GM18502 (cell line): ENCODE data around the gene CRYZ.

Source experiments
- ATAC-seq: cut with Tn5 transposase; IDR thresholded peaks from one replicate; pipeline ENCODE4 v1.9.1; 2021; ENCODE audit warnings: mild to moderate bottlenecking; ENCODE audit not compliant: unreplicated experiment, poor library complexity

Gene CRYZ

DNA sequence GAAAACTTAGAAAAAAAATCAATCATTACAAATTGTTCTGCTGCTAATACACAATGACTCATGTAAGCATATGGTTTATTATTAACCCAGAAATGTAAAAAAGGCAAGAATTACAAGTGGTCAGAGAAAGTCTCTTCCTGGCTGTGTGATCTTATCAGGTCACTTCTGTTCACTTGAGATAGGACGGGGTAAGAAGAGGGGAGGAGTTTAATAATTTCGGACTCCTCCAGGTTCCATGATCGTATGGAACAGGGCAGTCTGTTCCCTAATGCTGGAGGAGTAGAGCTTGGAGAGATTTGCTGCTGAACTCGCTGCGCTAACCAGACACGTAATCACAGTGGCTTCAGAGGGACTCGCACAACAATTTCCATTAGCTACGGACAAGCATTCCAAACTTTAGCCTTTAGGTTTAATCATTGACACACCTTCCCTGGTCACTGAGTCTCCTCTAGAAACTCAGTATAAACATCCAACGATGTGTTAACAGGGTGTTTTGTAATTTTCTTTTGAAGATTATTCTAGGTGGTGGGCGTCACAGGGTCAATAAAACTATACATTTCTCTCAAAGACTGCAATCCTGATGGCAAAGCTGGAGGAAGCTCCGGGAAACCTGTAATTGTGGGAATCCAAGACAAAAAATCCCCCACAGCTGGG, 1.3 kb downstream of the CRYZ start:
- no peak for ATAC-seq

DNA sequence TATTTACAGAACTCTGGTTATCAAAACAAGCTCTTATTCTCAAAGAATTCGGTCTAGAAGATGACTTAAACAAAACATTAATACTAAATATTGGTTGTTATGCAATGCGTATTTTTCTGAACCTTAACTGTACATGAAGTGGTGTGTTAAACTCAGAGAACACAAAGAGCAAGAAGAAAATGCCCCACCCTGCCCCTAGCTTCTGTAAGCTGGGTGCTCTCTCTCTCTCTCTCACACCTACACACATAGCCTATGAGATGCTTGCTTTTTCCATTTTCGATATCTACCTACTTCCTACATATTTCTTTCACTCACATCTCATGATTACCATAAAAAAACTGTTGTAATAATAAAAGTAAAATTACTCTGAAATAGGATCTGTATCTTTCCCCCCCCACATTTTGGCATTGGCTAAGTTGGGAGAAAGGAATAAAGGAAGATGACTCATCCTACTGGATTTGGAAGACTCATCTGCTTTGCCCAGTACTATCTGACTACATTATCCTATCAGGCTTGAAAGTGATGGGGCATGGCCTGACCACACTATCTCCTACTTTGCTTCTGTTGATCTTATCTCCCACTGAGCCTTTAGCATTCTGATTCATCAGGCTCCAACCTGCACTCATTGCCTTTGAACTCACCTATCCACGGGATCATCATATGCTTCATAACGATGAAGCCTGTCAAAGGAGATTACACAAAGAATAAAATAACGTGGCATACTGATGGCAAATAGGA, 2.9 kb downstream of the CRYZ start:
- ATAC-seq = no peak

DNA sequence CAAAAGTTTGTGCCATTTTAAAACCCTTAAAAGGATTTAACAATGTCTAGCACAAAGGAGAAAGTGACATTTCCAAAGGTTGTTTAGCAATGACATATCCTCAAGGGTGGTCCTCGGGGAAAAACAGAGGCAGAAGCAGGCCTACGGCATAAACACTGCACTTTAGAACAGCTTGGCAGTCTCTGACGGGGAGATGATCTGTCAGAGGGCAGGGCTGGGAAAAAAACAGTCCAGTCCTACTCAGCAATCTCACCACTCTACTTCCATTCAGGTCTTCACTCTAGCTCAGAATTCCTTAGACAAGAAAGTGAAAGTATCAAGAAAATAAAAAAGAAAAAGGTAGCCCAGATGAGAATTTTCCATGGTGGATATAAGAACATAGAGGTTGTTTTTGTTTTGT, 4.1 kb downstream of the CRYZ start:
- ATAC-seq = no peak

DNA sequence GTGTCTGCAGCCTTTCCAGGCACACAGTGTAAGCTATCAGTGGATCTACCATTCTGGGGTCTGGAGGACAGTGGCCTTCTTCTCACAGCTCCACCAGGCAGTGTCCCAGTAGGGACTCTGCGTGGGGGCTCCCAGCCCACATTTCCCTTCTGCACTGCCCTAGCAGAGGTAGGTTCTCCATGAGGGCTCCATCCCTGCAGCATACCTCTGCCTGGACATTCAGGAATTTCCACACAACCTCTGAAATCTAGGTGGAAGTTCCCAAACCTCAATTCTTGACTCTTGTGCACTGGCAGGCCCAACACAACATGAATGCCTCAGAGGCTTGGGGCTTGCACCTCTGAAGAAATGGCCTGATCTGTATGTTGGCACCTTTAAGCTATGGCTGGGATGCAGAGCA, 6.8 kb downstream of the CRYZ start:
- ATAC-seq = no peak

DNA sequence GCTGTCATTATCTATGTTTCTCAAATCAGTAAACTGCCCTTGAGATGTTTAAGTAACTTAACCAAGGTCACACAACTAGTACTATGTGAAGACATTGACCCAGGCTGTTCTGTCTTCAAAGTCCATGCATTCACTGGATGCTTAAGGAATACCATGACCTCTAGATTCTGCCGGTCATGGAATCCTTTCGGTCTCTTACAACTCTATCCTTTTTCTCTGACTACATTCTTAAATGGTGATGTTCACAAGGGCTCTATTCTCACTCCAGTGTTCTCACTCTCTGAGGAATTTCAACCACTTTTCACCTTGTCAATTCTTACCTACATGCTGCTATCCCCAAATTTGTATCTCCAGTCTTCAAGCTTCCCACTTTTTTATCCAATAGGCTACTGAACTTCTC, 15.2 kb downstream of the CRYZ start:
- ATAC-seq = no peak

DNA sequence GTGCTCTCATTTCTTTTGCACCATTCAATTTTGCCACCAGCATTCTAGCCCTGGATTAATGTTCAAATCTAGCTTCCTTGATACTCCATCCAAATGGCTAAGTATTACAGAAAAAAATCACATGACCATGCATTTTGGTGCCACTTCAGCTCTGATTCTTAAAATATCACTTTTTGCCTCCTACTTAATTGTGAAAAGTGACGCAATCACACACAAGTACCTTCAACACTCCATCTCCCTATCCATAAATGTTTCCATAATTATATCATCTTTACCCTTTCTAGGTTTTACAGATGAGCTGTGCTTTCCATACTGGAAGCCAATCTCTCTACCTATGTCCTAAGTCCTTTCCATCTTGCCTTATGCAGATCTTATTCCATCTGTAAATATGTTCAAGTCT, 16.0 kb downstream of the CRYZ start:
- no peak for ATAC-seq

DNA sequence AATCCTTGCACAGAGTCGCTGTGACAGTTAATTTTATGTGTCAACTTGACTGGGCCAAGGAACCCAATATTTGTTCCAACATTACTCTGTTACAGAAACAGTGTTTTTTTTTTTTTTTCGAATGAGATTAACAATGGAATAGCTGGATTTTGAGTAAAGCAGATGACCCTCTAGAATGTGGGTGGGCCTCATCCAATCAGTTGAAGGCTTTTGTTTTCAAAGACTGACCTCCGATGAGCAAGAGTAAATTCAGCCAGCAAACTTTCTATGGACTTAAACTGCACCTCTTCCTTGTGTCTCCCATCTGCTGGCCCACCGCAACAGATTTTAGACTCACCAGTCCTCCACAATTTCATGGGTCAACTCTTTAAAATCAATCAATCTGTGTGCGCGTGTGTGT, 17.0 kb downstream of the CRYZ start:
- no peak for ATAC-seq

DNA sequence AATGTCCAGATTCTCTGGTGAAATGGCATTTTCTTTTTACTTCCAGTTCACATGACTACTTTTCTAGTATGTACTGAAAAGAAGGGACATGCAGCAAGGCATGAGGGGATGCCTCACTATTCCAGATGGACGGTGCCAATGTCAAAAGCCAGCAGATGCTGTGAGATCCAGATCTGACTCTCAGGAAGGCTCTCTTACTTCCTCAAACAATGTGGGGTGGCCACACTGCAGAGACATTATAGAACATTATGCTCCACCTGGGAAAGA, 17.7 kb downstream of the CRYZ start:
- peak; percentile 36 for ATAC-seq

DNA sequence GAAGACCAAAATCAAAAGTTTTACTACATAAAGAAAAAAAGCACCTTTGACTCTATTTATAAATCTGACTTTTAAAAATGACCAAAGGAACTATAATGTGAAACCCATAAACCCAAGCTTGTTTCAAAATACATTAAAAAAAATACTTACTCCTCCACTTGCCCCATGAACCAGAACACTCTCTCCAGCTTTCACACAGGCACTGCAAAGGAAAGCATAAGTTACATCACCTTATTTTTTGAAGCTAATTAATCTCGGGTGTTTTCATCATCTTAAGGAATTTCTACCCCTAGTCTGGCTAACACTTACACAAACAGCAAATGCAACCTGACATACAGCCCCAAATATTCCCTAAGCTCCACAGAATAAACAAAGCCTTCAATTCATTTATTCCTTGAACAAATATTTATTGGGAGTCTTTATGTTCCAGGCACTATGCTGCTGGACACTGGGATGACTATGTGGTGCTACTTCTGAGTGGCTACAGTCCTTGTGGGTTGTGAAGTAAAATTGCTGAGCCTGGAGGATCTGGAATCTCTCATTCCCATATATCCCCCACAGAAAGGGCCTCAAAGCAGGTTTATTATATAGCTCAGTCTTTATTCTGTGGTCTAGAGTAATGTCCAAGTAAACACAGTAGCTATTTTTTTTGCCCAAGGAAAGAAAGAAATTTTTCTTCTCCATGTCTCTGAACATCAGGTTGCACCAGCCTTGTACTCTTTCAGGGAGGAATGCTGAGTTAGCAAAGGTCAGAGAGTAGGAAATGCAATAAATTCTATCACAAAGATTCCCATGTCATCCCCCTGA, 18.2 kb downstream of the CRYZ start:
- ATAC-seq = peak; percentile 64

DNA sequence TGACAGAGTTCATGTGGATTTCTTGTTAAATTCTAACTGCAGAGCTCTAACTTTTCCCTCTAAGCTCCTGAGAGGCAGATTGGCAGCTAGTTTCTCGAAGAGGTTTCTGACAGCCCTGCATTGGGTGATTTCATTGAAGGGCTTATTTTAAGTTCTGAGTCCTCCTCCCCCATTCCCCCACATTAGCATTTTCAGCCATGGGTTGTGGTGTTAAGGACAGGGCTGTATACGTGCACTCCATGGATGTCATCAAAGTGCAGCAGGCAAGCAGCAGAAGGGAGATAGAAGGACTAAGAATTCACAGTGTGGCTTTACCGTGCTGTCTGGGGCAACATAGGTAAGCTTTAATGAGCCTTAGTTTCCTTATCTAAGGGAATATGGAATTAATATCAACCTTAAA, 19.0 kb downstream of the CRYZ start:
- no peak for ATAC-seq

DNA sequence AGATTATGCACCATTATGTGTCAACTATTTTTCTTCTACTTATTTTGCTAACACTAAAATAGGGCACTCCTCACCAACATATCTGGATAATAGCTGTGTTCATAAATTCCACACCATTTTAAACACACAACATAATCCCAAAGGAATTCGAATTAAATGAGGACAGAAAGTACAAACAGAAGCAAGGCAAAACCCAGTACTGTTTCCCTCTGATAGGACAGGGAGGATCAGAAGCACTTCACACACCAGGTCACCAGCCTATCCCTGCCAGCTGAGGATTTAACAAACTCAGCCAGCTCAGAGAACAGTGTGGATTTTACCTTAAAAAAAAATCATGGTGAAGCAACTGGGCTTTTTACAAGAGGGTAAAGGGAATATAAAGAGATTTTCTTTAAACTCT, 20.0 kb downstream of the CRYZ start:
- ATAC-seq = no peak

DNA sequence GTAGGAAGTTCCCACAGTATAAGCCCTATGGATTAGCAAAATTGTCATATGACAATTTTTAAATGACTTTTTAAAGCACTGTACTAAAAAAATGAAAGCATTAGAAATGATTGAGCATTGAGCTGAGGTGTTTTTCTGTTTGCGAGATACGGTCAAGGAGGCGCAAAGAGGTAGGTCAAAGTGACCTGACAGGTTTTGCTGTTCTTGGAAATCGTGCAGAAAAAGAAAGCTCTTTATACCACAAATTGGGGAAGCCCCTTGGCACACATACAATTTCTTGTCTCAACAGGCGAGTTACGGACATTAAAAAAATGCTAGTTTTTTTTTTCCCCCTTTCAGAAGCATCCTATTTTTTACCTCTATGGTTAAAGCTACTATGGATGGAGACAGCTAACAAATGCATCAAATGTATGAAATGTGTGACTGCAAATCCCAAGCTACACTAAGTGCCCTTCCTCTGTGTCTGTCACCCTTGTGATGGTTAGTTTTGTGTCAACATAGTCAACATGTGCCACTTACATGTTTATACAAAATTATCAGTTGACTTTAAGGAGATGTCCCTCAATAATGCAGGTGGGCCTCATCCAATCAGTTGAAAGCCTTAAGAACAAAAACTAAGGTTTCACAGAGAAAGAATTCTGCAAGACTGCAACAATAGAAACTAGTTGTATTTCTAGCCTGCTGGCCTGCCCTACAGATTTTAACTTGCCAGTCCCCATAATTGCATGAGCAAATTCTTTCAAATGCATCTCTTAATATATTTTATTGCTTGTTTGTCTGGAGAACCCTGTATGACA, 29.3 kb downstream of the CRYZ start:
- ATAC-seq = no peak

DNA sequence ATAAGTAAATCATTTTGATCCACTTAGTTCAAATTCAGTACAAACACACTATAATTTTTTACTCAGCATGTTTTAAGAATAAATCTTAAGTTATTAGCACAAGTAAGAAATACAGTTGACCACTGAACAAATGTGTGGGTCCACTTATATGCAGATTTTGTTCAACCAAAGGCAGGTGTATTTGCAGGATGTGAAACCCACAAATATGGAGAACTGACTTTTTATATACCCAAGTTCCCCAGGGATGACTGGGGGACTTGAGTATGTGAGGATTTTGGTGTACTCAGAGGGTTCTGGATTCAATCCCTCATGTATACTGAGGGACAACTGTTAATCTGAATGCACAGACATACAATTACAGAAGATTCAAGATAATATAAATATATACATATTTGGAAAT, 33.5 kb downstream of the CRYZ start:
- no peak for ATAC-seq

DNA sequence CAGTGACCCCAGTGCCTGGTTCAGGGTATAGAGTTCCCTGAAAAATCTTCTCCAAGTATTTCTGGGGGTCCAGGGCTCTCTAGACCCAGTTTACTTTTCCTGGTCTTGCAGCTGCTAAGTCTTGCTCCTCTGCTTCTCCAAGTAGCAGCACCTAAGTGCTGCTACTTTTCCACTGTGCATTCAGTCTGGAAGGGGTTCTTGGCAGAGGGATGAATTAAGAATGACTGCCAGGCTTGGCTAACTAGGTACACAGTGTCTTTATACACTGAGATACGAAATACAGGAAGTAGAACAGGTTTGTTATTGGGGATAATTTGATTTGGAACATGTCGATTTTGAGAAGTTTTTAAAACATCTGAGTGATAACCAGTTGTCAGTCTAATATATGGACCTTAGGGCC, 35.0 kb downstream of the CRYZ start:
- no peak for ATAC-seq

DNA sequence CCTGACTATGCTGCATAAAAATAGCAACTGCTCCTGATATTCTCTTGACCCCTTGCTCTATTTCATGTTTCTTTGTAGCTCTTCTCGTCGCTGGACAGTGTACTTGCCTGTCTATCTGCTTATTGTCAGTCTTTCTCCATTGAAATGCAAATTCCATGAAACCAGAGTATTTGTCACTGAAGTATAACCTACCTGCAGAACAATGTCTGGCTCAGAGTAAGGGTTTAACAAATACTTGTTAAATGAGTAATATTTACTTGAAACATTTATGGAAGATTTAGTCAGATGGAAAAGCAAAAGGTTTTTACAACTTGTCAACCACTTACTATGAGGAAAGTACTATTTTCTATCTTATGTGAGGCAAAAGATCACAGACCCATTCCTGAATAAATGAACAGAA, 39.4 kb downstream of the CRYZ start:
- ATAC-seq = no peak

DNA sequence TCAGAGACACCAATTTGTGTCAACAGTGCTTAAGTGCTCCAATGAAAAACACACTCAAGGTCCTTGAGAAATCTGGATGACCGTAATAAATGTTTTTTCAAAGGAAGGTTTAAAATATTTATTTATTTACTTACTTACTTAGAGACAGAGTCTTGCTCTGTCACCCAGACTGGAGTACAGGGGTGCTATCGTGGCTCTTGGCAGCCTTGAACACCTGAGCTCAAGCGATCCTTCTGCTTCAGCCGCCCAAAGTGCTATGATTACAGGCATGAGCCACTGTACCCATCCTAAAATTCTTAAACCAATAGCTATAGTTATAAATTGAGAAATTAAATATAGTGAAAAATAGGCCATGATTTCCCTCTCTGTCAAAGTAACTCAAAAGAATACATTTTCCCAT, 41.9 kb downstream of the CRYZ start:
- no peak for ATAC-seq

DNA sequence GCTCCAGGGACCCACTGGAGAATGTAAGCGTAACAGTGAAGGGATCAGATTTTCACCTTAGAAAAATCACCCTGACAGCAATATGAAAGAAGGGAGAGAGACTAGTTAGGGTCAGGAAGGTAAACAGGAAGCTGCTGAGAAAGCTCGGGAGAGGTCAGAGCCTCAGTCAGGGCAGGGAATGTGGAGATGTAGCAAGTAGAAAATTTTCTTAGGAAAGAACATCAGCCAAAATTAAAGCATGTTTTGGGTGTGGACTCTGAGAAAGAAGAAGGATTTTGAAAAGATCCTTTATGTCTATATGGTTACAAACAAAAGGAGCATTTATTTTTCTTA, 42.5 kb downstream of the CRYZ start:
- no peak for ATAC-seq

DNA sequence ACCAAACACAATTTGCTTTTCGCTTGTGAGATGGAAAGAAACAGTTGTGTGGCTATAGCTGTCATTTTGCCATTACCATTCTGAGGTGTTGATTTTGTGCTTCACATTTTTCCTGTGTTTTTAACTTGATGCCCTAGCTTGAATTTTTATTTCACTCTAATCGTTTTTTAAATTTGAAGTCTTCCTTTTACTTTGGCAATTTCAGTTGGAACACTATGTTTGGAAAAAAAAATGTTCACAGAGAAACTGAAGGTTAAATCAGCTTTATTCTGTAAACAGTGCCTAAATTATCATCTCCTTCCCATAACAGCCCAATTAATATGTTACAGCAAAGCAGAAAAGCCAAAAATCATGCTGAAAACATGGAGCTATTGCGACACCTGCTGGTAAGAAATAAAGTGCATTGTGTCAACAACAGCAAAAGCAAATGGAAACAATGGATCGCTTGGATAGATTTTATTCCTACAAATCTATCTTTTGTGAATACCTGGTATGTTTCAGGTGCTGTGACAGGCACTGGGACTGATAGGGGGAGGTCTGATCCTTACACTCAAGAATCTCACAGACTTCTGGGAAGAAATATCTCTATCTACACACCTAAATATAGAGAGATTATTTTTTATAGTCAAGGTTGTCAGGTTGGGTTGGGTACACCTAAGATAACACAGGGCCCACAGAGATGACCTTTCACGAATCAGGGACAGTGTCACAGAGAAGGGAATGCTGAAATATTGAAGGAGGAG, 43.1 kb downstream of the CRYZ start:
- peak; percentile 80 for ATAC-seq

DNA sequence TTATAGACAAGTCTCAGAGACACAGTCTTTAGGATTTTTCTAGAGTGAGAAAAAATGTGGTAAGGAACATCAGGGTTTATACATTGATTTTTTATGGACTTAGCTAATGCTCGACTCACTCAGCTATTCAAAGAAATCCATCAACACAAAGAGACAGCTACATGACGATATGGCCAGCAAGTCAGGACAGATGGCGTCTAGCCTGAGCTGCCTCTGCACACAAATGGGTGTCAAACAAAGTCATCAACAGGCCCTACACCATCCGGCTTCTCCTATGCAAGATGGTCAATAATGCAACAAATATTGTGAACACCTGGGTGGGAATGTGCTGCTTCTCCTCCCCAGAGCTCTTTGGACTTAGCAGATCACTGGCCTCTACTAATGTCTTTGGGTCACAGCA, 45.9 kb downstream of the CRYZ start:
- no peak for ATAC-seq

DNA sequence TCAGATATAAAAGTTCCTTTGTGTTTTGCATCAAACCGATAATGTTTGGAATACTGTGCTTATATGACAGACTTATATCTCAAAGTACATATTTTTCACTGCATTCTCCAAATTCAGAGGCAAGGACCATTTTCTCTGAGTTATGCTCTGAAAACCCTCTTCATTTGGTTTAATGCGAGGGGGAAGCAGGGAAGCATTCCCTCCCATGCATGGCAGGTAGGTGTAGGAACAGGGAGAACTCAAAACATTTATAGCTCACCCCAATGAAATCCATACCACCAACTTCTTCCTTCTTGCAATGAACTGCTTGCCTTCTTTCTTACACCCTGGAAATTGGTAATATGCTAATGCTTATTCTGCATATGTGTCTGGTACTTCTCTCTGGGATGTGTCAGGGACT, 48.5 kb downstream of the CRYZ start:
- ATAC-seq = no peak
